ENCODE data around the gene SHH.

SHH gene

DNA sequence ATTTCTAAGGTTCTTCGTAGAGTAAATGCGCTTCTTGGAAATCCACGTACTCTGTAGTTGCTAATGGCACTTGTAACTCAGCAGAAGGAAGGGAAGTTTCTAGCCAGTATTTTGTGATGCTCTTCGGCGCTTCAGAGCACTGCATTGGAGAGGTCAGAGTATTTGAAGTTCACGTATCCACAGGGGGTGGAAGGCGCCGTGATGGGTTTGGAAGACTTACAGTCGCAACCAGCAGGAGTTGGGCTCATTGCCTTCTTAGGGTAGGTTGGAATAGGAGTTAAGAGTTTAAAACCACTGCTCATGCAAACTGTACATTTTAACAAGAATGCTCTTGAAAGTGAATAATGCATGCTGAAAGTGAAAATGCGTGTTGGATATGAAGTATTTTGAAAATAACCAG, 49.1 kb downstream of the SHH start:
- H4K20me1 ChIP-seq (ENCODE audit: insufficient read depth, low read length) = no peaks in the 10 kb centered on the region; the same call in 1 of the 2 replicates
- no peak overlapping the region for H2AFZ ChIP-seq (ENCODE audit: low read length)
- TF ChIP-seq EZH2phosphoT487 (IDR thresholded peaks at IDR 0.05; ENCODE audit: low read length) (no peak), CTCF (IDR thresholded peaks at IDR 0.05; ENCODE audit: low read length) (no peak), EZH2 (optimal IDR thresholded peaks at IDR 0.05; ENCODE audit: low read depth, low read length) (no peak)
- H3K27me3 ChIP-seq (replicated peaks; ENCODE audit: insufficient read depth, low read length) = no peaks in the 10 kb centered on the region
- H3K27ac ChIP-seq (ENCODE audit: low read length) = no peak overlapping the region
- DNase-seq = no peak
- H3K9me2 ChIP-seq (replicated peaks; ENCODE audit: insufficient read depth, low read length) = no peaks in the 10 kb centered on the region
- peaks cover 15% of the 10 kb centered on the region; the same call in 1 of the 2 replicates for H3F3A ChIP-seq (ENCODE audit: insufficient read depth, low read length)
- no peaks in the 10 kb centered on the region for H3K9me3 ChIP-seq (replicated peaks; ENCODE audit: insufficient read depth, low read length)
- H3K9ac ChIP-seq (ENCODE audit: low read length) = no peak overlapping the region
- no peaks in the 10 kb centered on the region for H3K4me1 ChIP-seq (ENCODE audit: low read length)
- H3K4me2 ChIP-seq (ENCODE audit: low read depth, low read length) = no peak overlapping the region
- peaks cover 78% of the 10 kb centered on the region for H3K79me2 ChIP-seq (ENCODE audit: low read length)
- H3K4me3 ChIP-seq (ENCODE audit: low read length) = no peak overlapping the region
- H3K36me3 ChIP-seq (replicated peaks; ENCODE audit: insufficient read depth, low read length) = peaks cover 8% of the 10 kb centered on the region

GRCh38 chr7:155762655-155763054, 49.6 kb downstream of the SHH start:
- peaks cover 11% of the 10 kb centered on the region; the same call in 1 of the 2 replicates for H3F3A ChIP-seq (ENCODE audit: insufficient read depth, low read length)
- no peak overlapping the region for H3K4me3 ChIP-seq (ENCODE audit: low read length)
- no peak overlapping the region for H3K4me2 ChIP-seq (ENCODE audit: low read depth, low read length)
- H3K9me2 ChIP-seq (replicated peaks; ENCODE audit: insufficient read depth, low read length) = no peaks in the 10 kb centered on the region
- no peaks in the 10 kb centered on the region for H3K4me1 ChIP-seq (ENCODE audit: low read length)
- H3K27me3 ChIP-seq (replicated peaks; ENCODE audit: insufficient read depth, low read length) = no peaks in the 10 kb centered on the region
- TF ChIP-seq EZH2phosphoT487 (IDR thresholded peaks at IDR 0.05; ENCODE audit: low read length) = no peak
- TF ChIP-seq EZH2 (optimal IDR thresholded peaks at IDR 0.05; ENCODE audit: low read depth, low read length) = no peak
- no peak for TF ChIP-seq CTCF (IDR thresholded peaks at IDR 0.05; ENCODE audit: low read length)
- H4K20me1 ChIP-seq (ENCODE audit: insufficient read depth, low read length) = no peaks in the 10 kb centered on the region
- H2AFZ ChIP-seq (ENCODE audit: low read length) = no peak overlapping the region
- H3K27ac ChIP-seq (ENCODE audit: low read length) = no peak overlapping the region
- no peaks in the 10 kb centered on the region for H3K9me3 ChIP-seq (replicated peaks; ENCODE audit: insufficient read depth, low read length)
- H3K36me3 ChIP-seq (replicated peaks; ENCODE audit: insufficient read depth, low read length) = peaks cover 8% of the 10 kb centered on the region
- no peak for DNase-seq
- peaks cover 79% of the 10 kb centered on the region for H3K79me2 ChIP-seq (ENCODE audit: low read length)
- no peak overlapping the region for H3K9ac ChIP-seq (ENCODE audit: low read length)

DNA sequence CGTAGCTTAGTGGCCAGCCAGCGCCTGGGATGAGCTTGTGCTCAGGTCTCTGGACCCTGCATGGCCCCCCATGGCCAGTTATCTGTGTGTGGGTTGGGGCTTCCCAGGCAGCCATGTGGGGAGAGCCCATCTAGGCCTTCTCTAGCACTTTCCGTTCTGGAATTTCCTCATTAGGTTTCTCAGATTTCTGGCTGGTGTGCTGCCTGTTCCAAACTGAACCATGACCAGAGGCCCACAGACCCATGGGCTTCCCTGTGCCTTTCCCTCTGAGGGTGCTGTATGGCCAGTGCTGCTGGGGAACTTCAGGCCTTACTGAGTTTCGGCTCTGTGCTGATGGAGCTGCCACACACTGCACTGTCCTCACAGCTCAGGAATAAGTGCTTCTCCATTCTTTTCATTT, 50.2 kb downstream of the SHH start:
- H3K27ac ChIP-seq (ENCODE audit: low read length) = no peak overlapping the region
- peaks cover 8% of the 10 kb centered on the region for H3K36me3 ChIP-seq (replicated peaks; ENCODE audit: insufficient read depth, low read length)
- H3K4me2 ChIP-seq (ENCODE audit: low read depth, low read length) = no peak overlapping the region

More for the DNA sequence above, 50.2 kb downstream of the SHH start:
- H3K9me2 ChIP-seq (replicated peaks; ENCODE audit: insufficient read depth, low read length) = no peaks in the 10 kb centered on the region
- H3K9ac ChIP-seq (ENCODE audit: low read length) = no peak overlapping the region
- H4K20me1 ChIP-seq (ENCODE audit: insufficient read depth, low read length) = no peaks in the 10 kb centered on the region
- no peak for DNase-seq
- no peak overlapping the region for H2AFZ ChIP-seq (ENCODE audit: low read length)
- no peak overlapping the region for H3K4me3 ChIP-seq (ENCODE audit: low read length)
- H3K4me1 ChIP-seq (ENCODE audit: low read length) = no peaks in the 10 kb centered on the region
- H3K9me3 ChIP-seq (replicated peaks; ENCODE audit: insufficient read depth, low read length) = no peaks in the 10 kb centered on the region
- TF ChIP-seq EZH2phosphoT487 (IDR thresholded peaks at IDR 0.05; ENCODE audit: low read length) (no peak), CTCF (IDR thresholded peaks at IDR 0.05; ENCODE audit: low read length) (no peak), EZH2 (optimal IDR thresholded peaks at IDR 0.05; ENCODE audit: low read depth, low read length) (no peak)
- peaks cover 85% of the 10 kb centered on the region for H3K79me2 ChIP-seq (ENCODE audit: low read length)
- H3F3A ChIP-seq (ENCODE audit: insufficient read depth, low read length) = peaks cover 5% of the 10 kb centered on the region; the same call in 1 of the 2 replicates
- no peaks in the 10 kb centered on the region for H3K27me3 ChIP-seq (replicated peaks; ENCODE audit: insufficient read depth, low read length)

Data from MM.1S (cell line).